ENCODE data around the gene TTLL6. TPM values are rescaled to one million over a fixed set of nuclear protein-coding genes. Genes with fewer than 3 reads are reported as not detected.

Gene TTLL6
- total RNA-seq, 1 experiment from 2014 or later = 2.4 TPM

DNA sequence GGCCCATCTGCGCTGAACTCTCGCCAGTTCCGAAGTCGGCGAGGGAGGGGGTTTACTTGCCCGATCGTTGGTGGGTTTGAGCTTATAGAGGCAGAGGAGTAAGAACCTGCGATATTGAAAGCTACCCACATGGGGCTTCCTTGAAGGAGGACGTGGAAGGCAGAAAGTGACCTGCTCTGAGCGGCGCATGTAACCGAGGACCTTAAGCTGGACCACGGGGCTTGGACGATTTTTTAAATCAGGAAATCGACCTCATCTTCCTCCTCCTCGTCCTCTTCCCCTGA, 92.1 kb downstream of the TTLL6 start:
- H3K9me3 ChIP-seq (ENCODE audit: control insufficient read depth, low read depth, low read length) = no peaks in the 10 kb centered on the region
- no CpG with 5 or more reads among the region's 16 CpGs for WGBS (ENCODE audit: extremely low coverage, insufficient read length, low lambda C conversion rate)
- Mint-ChIP-seq H3K27ac (no peak overlapping the region), H3K9me3 (peaks cover 4 to 6% of the 10 kb centered on the region in 2 experiments; a peak in 3 of 5 replicates), H3K36me3 (ENCODE audit: insufficient read depth in 1 of 3, low read depth in 3 of 3) (peaks cover 0 to 2% (median 0%) of the 10 kb centered on the region in 3 experiments; a peak in 1 of 7 replicates), H3K4me1 (peaks cover 26 to 39% of the 10 kb centered on the region in 2 experiments), H3K4me3 (no peak overlapping the region), H3K27me3 (ENCODE audit: low read depth) (peaks cover 100% of the 10 kb centered on the region)
- no peak overlapping the region for H2BK12ac ChIP-seq (ENCODE audit: insufficient read length, low read depth, low read length)
- H3K4ac ChIP-seq (ENCODE audit: low read depth, low read length) = no peak overlapping the region
- H2BK120ac ChIP-seq (ENCODE audit: low read depth, low read length, poor library complexity, severe bottlenecking) = no peak overlapping the region
- no peak overlapping the region for H3K23ac ChIP-seq (ENCODE audit: insufficient read length, low read depth, low read length)
- H2AFZ ChIP-seq (ENCODE audit: low read length) = no peak overlapping the region
- H4K91ac ChIP-seq (ENCODE audit: insufficient read length, low read depth, low read length) = no peak overlapping the region
- no peak overlapping the region for H3K56ac ChIP-seq (ENCODE audit: insufficient read length, low read depth, low read length)
- H3K23me2 ChIP-seq (ENCODE audit: insufficient read length, low read depth, low read length, poor library complexity, severe bottlenecking) = peaks cover 8% of the 10 kb centered on the region
- H3K9ac ChIP-seq (ENCODE audit: extremely low read depth, insufficient read length, low read length) = no peak overlapping the region
- no peak overlapping the region for H3K4me2 ChIP-seq (ENCODE audit: insufficient read depth, insufficient read length, low read length)
- no peaks in the 10 kb centered on the region for H3K79me1 ChIP-seq (ENCODE audit: insufficient read depth, low read depth, low read length, poor library complexity, severe bottlenecking)
- no peak for TF ChIP-seq CTCF (conservative IDR thresholded peaks at IDR 0.05)
- peaks cover 100% of the 10 kb centered on the region for H3K27me3 ChIP-seq (ENCODE audit: insufficient read depth, low read length)
- H4K5ac ChIP-seq (ENCODE audit: insufficient read length, low read depth, low read length) = no peak overlapping the region
- H3K79me2 ChIP-seq (ENCODE audit: insufficient read depth, low read length) = no peaks in the 10 kb centered on the region
- no peak overlapping the region for H2BK5ac ChIP-seq (ENCODE audit: insufficient read length, low read length)
- no peak overlapping the region for H3K18ac ChIP-seq (ENCODE audit: insufficient read length, low read depth, low read length)
- DNase-seq = no peak
- H4K8ac ChIP-seq (replicated peaks; ENCODE audit: insufficient read length, low read depth, low read length) = no peak overlapping the region
- H4K20me1 ChIP-seq (ENCODE audit: control insufficient read depth, insufficient read depth, insufficient read length) = peaks cover 4% of the 10 kb centered on the region
- H3K14ac ChIP-seq (ENCODE audit: insufficient read depth, low read length) = no peak overlapping the region
- H3T11ph ChIP-seq (ENCODE audit: low read length) = no peak overlapping the region
- no peak overlapping the region for H2BK20ac ChIP-seq (ENCODE audit: low read depth, low read length, poor library complexity, severe bottlenecking)
- no peak overlapping the region for H3K27ac ChIP-seq (ENCODE audit: insufficient read length, low read depth, low read length)
- H2AK5ac ChIP-seq (ENCODE audit: insufficient read length, low read length) = no peak overlapping the region
- H3K4me1 ChIP-seq (ENCODE audit: insufficient read depth, low read length) = peaks cover 2% of the 10 kb centered on the region; the same call in 1 of the 2 replicates
- no peak overlapping the region for H2BK15ac ChIP-seq (ENCODE audit: low read depth, low read length)

Data from H9 (cell line).